ENCODE data around the gene TGFA. TPM values are rescaled to one million over a fixed set of nuclear protein-coding genes. Genes with fewer than 3 reads are reported as not detected.

TGFA gene
- total and polyA plus RNA-seq, 2 donors from 2014 or later, result 8.3 to 30.8 TPM

GRCh38 chr2:70574618-70575017 is 21.0 kb upstream of the TGFA start:
- H3K27me3 ChIP-seq (ENCODE audit: control insufficient read depth, insufficient read depth, low read length), result no peaks in the 10 kb centered on the region
- DNase-seq (no peak), FAIRE-seq (no peak)
- peaks cover 0 to 2% (median 0%) of the 10 kb centered on the region in 3 donors for H3K9me3 ChIP-seq (ENCODE audit: control insufficient read depth in 2 of 3, insufficient read depth in 1 of 3, low read length in 3 of 3)
- no peaks in the 10 kb centered on the region for H3K36me3 ChIP-seq (ENCODE audit: control insufficient read depth in 2 of 3, insufficient read depth in 3 of 3, low read length in 3 of 3)
- no peak overlapping the region for H3K9ac ChIP-seq (ENCODE audit: low read length in 3 of 3)
- intact Hi-C loops (cut with DNase I), result no loop called here
- no peak overlapping the region for H3K27ac ChIP-seq (ENCODE audit: low read depth in 2 of 2, low read length in 2 of 2)
- H3K4me1 ChIP-seq (ENCODE audit: control insufficient read depth in 2 of 3, insufficient read depth in 2 of 3, low read depth in 1 of 3, low read length in 3 of 3), result no peaks in the 10 kb centered on the region
- TF ChIP-seq CTCF (IDR thresholded peaks at IDR 0.05; ENCODE audit: borderline replicate concordance, extremely low read depth, insufficient read depth), result no peak
- no peak overlapping the region for H3K4me3 ChIP-seq (ENCODE audit: low read length in 3 of 3)

GRCh38 chr2:70574109-70574508 is 20.5 kb upstream of the TGFA start:
- Histone ChIP-seq H3K36me3 (ENCODE audit: control insufficient read depth in 2 of 3, insufficient read depth in 3 of 3, low read length in 3 of 3) (no peaks in the 10 kb centered on the region), H3K4me1 (ENCODE audit: control insufficient read depth in 2 of 3, insufficient read depth in 2 of 3, low read depth in 1 of 3, low read length in 3 of 3) (no peaks in the 10 kb centered on the region), H3K27ac (ENCODE audit: low read depth in 2 of 2, low read length in 2 of 2) (no peak overlapping the region), H3K4me3 (ENCODE audit: low read length in 3 of 3) (no peak overlapping the region), H3K27me3 (ENCODE audit: control insufficient read depth, insufficient read depth, low read length) (no peaks in the 10 kb centered on the region), H3K9me3 (ENCODE audit: control insufficient read depth in 2 of 3, insufficient read depth in 1 of 3, low read length in 3 of 3) (peaks cover 0 to 2% (median 0%) of the 10 kb centered on the region in 3 donors), H3K9ac (ENCODE audit: low read length in 3 of 3) (no peak overlapping the region)
- FAIRE-seq (no peak), DNase-seq (no peak)
- no peak for TF ChIP-seq CTCF (IDR thresholded peaks at IDR 0.05; ENCODE audit: borderline replicate concordance, extremely low read depth, insufficient read depth)
- intact Hi-C loops (cut with DNase I), result no loop called here

DNA sequence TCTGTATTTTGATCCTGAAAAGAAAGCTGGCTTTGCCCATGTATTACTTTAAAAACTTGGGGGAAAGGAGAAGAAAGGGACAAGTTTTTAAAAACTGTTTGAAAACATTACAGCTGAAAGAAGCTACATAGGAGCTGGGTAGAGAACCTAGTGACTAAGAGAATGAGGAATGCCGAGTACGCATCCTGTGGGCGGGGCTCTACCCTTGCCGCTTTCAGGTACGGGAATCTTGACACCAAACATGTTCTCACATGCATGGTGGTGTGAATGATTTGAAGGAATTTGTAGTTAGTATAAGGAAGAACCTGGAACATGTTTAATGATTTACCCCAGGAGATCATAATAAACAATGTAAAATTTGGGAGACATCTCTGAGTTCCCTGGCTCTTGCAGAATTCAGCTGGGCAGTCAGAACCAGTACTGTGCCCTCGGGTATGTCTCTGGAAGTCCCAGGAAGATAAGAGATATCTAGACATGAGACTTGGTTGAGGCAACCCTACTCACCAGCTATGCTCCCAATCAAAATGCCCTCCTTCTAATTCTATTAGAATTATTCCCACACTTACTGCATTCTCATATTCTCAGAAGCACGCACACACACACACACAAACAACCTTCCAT is 16.5 kb upstream of the TGFA start:
- Histone ChIP-seq H3K9ac (ENCODE audit: low read length in 3 of 3) (no peak overlapping the region), H3K9me3 (ENCODE audit: control insufficient read depth in 2 of 3, insufficient read depth in 1 of 3, low read length in 3 of 3) (no peaks in the 10 kb centered on the region), H3K4me1 (ENCODE audit: control insufficient read depth in 2 of 3, insufficient read depth in 2 of 3, low read depth in 1 of 3, low read length in 3 of 3) (no peaks in the 10 kb centered on the region), H3K27ac (ENCODE audit: low read depth in 2 of 2, low read length in 2 of 2) (no peak overlapping the region), H3K27me3 (ENCODE audit: control insufficient read depth, insufficient read depth, low read length) (no peaks in the 10 kb centered on the region), H3K4me3 (ENCODE audit: low read length in 3 of 3) (no peak overlapping the region), H3K36me3 (ENCODE audit: control insufficient read depth in 2 of 3, insufficient read depth in 3 of 3, low read length in 3 of 3) (no peaks in the 10 kb centered on the region)
- intact Hi-C loops (cut with DNase I), result no loop called here
- no peak for DNase-seq
- no peak for TF ChIP-seq CTCF (IDR thresholded peaks at IDR 0.05; ENCODE audit: borderline replicate concordance, extremely low read depth, insufficient read depth)
- no peak for FAIRE-seq

DNA sequence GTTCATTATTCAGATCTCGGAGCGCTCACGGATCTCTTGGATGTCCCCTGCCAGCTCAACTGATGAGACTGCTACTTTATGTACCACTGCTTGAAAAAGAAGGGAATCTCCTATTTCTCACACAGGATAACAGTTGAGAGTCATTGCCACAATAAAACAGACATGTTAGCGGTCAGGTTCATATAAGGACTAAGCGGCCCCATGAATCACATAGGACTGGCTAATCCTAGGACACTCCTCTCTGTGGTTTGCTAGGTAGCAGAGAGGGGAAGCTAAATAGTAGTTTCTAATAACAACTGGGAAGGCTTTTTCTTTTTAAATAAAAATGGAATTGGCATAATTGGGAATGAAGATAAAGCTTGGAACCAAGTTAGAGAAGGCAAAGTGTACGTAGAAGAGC is 15.9 kb upstream of the TGFA start:
- Histone ChIP-seq H3K9me3 (ENCODE audit: control insufficient read depth in 2 of 3, insufficient read depth in 1 of 3, low read length in 3 of 3) (no peaks in the 10 kb centered on the region), H3K27ac (ENCODE audit: low read depth in 2 of 2, low read length in 2 of 2) (no peak overlapping the region), H3K4me1 (ENCODE audit: control insufficient read depth in 2 of 3, insufficient read depth in 2 of 3, low read depth in 1 of 3, low read length in 3 of 3) (no peaks in the 10 kb centered on the region), H3K4me3 (ENCODE audit: low read length in 3 of 3) (no peak overlapping the region), H3K36me3 (ENCODE audit: control insufficient read depth in 2 of 3, insufficient read depth in 3 of 3, low read length in 3 of 3) (no peaks in the 10 kb centered on the region), H3K27me3 (ENCODE audit: control insufficient read depth, insufficient read depth, low read length) (no peaks in the 10 kb centered on the region), H3K9ac (ENCODE audit: low read length in 3 of 3) (no peak overlapping the region)
- no peak for TF ChIP-seq CTCF (IDR thresholded peaks at IDR 0.05; ENCODE audit: borderline replicate concordance, extremely low read depth, insufficient read depth)
- no peak for DNase-seq
- intact Hi-C loops (cut with DNase I), result no loop called here
- no peak for FAIRE-seq

All from kidney (tissue), 14 donors.